Measurements from ENCODE around the gene PHF13. TPM values are rescaled to one million over a fixed set of nuclear protein-coding genes. Genes with fewer than 3 reads are reported as not detected.

PHF13 gene
- total and polyA plus RNA-seq, 9 donors, result 11.0 to 32.4 (median 15.8) TPM

- TF ChIP-seq POLR2A (IDR thresholded peaks at IDR 0.05), result no peak
- TF ChIP-seq EP300 (IDR thresholded peaks at IDR 0.05), result no peak
- no peak for TF ChIP-seq CTCF (IDR thresholded peaks at IDR 0.05)
- 30 to 38% (median 33%) methylated on average over 19 of the region's 19 CpGs for WGBS, 3 donors
- Histone ChIP-seq H3K27ac (peak overlapping the region; percentile 91 to 94), H3K9me3 (no peaks in the 10 kb centered on the region), H3K4me3 (peak overlapping the region; percentile 99), H3K27me3 (no peaks in the 10 kb centered on the region), H3K36me3 (no peaks in the 10 kb centered on the region), H3K4me1 (ENCODE audit: insufficient read depth) (peaks cover 4% of the 10 kb centered on the region)
- no peak for DNase-seq
- intact Hi-C loops (cut with DNase I), result loop anchor here in 2 of 4 donors (2.0 to 5.0 kb wide), 3 partner anchors 20 to 808 kb away; no protein-coding TSS in a partner anchor
Observed at GRCh38 chr1:6580593-6581409, 32.7 kb upstream of the PHF13 start.

- Histone ChIP-seq H3K27ac (peak overlapping the region in 1 of 2 donors; percentile 91), H3K9me3 (no peaks in the 10 kb centered on the region), H3K27me3 (no peaks in the 10 kb centered on the region), H3K4me1 (ENCODE audit: insufficient read depth) (peaks cover 4% of the 10 kb centered on the region), H3K4me3 (no peak overlapping the region), H3K36me3 (no peaks in the 10 kb centered on the region)
- intact Hi-C loops (cut with DNase I), result loop anchor here in 2 of 4 donors (2.0 to 5.0 kb wide), 3 partner anchors 19 to 809 kb away; no protein-coding TSS in a partner anchor
- no peak for TF ChIP-seq EP300 (IDR thresholded peaks at IDR 0.05)
- TF ChIP-seq CTCF (IDR thresholded peaks at IDR 0.05), result no peak
- no peak for TF ChIP-seq POLR2A (IDR thresholded peaks at IDR 0.05)
- 77 to 80% (median 78%) methylated on average over 10 of the region's 10 CpGs for WGBS, 3 donors
- DNase-seq, result no peak
Observed at GRCh38 chr1:6581561-6582305, 31.8 kb upstream of the PHF13 start.

- 65 to 83% (median 75%) methylated on average over 1 of the region's 1 CpG for WGBS, 3 donors
- no peak for DNase-seq
- H3K36me3 ChIP-seq, result no peaks in the 10 kb centered on the region
- intact Hi-C loops (cut with DNase I), result loop anchor here in 1 of 4 donors (5.0 kb wide), 2 partner anchors 55 to 810 kb away; no protein-coding TSS in a partner anchor
- H3K27me3 ChIP-seq, result no peaks in the 10 kb centered on the region
- H3K4me3 ChIP-seq, result no peak overlapping the region
- no peak overlapping the region for H3K27ac ChIP-seq
- peaks cover 4% of the 10 kb centered on the region for H3K4me1 ChIP-seq (ENCODE audit: insufficient read depth)
- no peak for TF ChIP-seq POLR2A (IDR thresholded peaks at IDR 0.05)
- no peak for TF ChIP-seq CTCF (IDR thresholded peaks at IDR 0.05)
- no peak for TF ChIP-seq EP300 (IDR thresholded peaks at IDR 0.05)
- no peaks in the 10 kb centered on the region for H3K9me3 ChIP-seq
Observed at GRCh38 chr1:6582370-6582769, 31.2 kb upstream of the PHF13 start.
